M059J (cell line): Measurements from ENCODE around the gene BPIFA1. TPM values are rescaled to one million over a fixed set of nuclear protein-coding genes. Genes with fewer than 3 reads are reported as not detected.
A peak's percentile ranks its signal among the peaks of the same experiment; 100 is the strongest.

ENCODE experiments used
- DNase-seq: peaks from one replicate; pipeline ENCODE4 v3.0.0-alpha.2; 2012; ENCODE audit warnings: low read depth
- total RNA-seq: library from RNA; depleted of rRNA; stranded (reverse); fragments of >200 nt; shearing (Covaris generic); gene quantifications from 2 replicates; pipeline ENCODE4 v1.2.3, GENCODE V29; 2014; rRNA removed

The BPIFA1 gene
- total RNA-seq, 1 experiment from 2014 or later: not detected

- DNase-seq: no peak
Measured at GRCh38 chr20:33277471-33278441, 42.0 kb downstream of the BPIFA1 start.

- DNase-seq: no peak
Measured at GRCh38 chr20:33278700-33279099, 42.9 kb downstream of the BPIFA1 start.

GRCh38 chr20:33279261-33279910, 43.6 kb downstream of the BPIFA1 start:
- peak; percentile 55 for DNase-seq

- no peak for DNase-seq
Measured at GRCh38 chr20:33280000-33280680, 44.3 kb downstream of the BPIFA1 start.

GRCh38 chr20:33280775-33281174, 45.0 kb downstream of the BPIFA1 start:
- DNase-seq: no peak

- DNase-seq: no peak
Measured at GRCh38 chr20:33281550-33282146, 45.9 kb downstream of the BPIFA1 start.

GRCh38 chr20:33282196-33282934, 46.6 kb downstream of the BPIFA1 start:
- no peak for DNase-seq

GRCh38 chr20:33282991-33283555, 47.3 kb downstream of the BPIFA1 start, which contains the start of gene BPIFB1:
BPIFB1 (plus strand) TSS chr20:33283214; CDS start chr20:33286074, 2,860 bp downstream.
- DNase-seq: peak; percentile 58

- DNase-seq: no peak
Measured at GRCh38 chr20:33284284-33284683, 48.5 kb downstream of the BPIFA1 start.

- DNase-seq: no peak
Measured at GRCh38 chr20:33284937-33285336, 49.1 kb downstream of the BPIFA1 start.

GRCh38 chr20:33285861-33286495, 50.2 kb downstream of the BPIFA1 start:
- DNase-seq: no peak

- DNase-seq: no peak
Measured at GRCh38 chr20:33287884-33288283, 52.1 kb downstream of the BPIFA1 start.

GRCh38 chr20:33290852-33291251, 55.1 kb downstream of the BPIFA1 start:
- DNase-seq: no peak

- no peak for DNase-seq
Measured at GRCh38 chr20:33291416-33291815, 55.6 kb downstream of the BPIFA1 start.

GRCh38 chr20:33291830-33292355, 56.1 kb downstream of the BPIFA1 start:
- DNase-seq: no peak

Other genes starting within 250 kb of the BPIFA1 start
- not detected in 2 replicates for gene SUN5, start 231.6 kb upstream of the BPIFA1 start, total RNA-seq
- not detected in 2 replicates for gene BPIFB2, start 228.3 kb upstream of the BPIFA1 start, total RNA-seq
- not detected in 2 replicates for gene BPIFB6, start 204.3 kb upstream of the BPIFA1 start, total RNA-seq
- not detected in 2 replicates for gene BPIFB3, start 182.1 kb upstream of the BPIFA1 start, total RNA-seq
- gene BPIFB4, start 156.4 kb upstream of the BPIFA1 start, total RNA-seq: not detected in 2 replicates
- gene BPIFA2, start 67.8 kb upstream of the BPIFA1 start, total RNA-seq: not detected in 2 replicates
- gene BPIFA3, start 18.6 kb upstream of the BPIFA1 start, total RNA-seq: not detected in 2 replicates
- not detected in 2 replicates for gene BPIFB1, start 47.2 kb downstream of the BPIFA1 start, total RNA-seq
- gene CDK5RAP1, start 165.5 kb downstream of the BPIFA1 start, total RNA-seq: 20.5 and 28.5 TPM in 2 replicates
- gene SNTA1, start 207.8 kb downstream of the BPIFA1 start, total RNA-seq: 25.8 and 32.4 TPM in 2 replicates